ENCODE data around the gene NUDT17. TPM values are rescaled to one million over a fixed set of nuclear protein-coding genes. Genes with fewer than 3 reads are reported as not detected.
"Not testable (repeated sequence)": the region's sequence is repeated elsewhere in the genome, so short reads cannot be mapped to it uniquely, and the experiment has no call there.

Gene NUDT17
- total RNA-seq, 6 experiments from 2014 or later = 0.51 to 2.2 (median 1.0) TPM

DNA sequence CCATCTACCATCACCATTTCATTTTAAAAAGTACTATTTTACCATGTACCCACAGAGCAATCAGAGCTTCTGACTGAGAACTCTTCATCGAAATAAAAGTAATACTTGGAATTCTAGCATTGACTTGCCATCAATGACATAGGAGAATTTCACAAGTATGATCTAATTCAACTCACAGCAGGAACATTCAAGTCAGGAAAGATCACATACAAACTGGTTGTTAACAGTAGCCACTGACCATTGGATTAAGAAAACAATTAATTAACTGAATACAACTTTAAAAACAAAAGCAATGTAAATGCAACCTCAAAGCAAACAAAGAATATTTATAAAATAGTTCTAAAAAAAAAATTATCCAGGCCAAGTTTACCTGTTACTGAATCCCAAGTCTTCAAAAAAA is 40.4 kb upstream of the NUDT17 start:
- TF ChIP-seq, protein P1, sequence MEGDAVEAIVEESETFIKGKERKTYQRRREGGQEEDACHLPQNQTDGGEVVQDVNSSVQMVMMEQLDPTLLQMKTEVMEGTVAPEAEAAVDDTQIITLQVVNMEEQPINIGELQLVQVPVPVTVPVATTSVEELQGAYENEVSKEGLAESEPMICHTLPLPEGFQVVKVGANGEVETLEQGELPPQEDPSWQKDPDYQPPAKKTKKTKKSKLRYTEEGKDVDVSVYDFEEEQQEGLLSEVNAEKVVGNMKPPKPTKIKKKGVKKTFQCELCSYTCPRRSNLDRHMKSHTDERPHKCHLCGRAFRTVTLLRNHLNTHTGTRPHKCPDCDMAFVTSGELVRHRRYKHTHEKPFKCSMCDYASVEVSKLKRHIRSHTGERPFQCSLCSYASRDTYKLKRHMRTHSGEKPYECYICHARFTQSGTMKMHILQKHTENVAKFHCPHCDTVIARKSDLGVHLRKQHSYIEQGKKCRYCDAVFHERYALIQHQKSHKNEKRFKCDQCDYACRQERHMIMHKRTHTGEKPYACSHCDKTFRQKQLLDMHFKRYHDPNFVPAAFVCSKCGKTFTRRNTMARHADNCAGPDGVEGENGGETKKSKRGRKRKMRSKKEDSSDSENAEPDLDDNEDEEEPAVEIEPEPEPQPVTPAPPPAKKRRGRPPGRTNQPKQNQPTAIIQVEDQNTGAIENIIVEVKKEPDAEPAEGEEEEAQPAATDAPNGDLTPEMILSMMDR (IDR thresholded peaks at IDR 0.05) = no peak
- no peak for TF ChIP-seq POLR2A (IDR thresholded peaks at IDR 0.05)
- ATAC-seq (no peak), DNase-seq (no peak)
- 100% methylated on average over 1 of the region's 1 CpG for WGBS (ENCODE audit: insufficient coverage, low coverage, low lambda C conversion rate, missing lambda C conversion rate)
- intact Hi-C loops (cut with DNase I) = no loop called here
- Histone ChIP-seq H3K9me3 (no peaks in the 10 kb centered on the region), H3K36me3 (no peaks in the 10 kb centered on the region), H3K4me3 (no peak overlapping the region), H3K4me1 (no peaks in the 10 kb centered on the region), H3K27ac (no peak overlapping the region), H3K27me3 (no peaks in the 10 kb centered on the region)

DNA sequence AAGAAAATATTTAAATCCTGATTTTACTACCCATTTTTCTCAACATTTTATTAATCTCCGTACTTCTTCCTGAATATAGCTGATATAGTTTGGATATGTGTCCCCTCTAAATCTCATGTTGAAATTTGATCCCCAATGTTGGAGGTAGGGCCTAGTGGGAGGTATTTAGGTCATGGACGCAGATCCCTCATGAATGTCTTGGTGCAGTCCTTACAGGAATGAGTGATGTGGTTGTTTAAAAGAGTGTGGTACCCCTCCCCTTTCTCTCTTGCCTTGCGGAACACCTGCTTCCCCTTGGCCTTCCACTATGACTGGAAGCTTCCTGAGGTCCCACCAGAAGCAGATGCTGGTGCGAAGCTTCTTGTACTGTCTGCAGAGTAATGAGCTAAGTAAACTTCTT is 39.0 kb upstream of the NUDT17 start:
- intact Hi-C loops (cut with DNase I) = no loop called here
- ATAC-seq = no peak

DNA sequence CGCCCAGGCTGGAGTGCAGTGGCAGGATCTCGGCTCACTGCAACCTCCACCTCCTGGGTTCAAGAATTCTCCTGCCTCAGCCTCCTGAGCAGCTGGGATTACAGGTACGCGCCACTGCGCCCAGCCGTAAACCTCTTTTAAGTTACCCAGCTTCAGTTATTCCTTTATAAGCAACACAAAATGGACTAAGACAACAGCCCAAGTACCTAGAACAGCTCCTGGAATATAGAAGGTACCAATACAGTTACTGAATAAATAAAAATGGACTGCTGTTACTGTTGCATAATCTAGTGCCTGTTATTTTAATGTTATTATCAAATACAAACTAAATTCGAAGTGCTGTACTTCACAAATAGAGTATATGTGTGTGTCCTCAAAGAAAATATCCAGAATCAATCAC is 38.6 kb upstream of the NUDT17 start:
- no peaks in the 10 kb centered on the region for H3K27me3 ChIP-seq
- no peaks in the 10 kb centered on the region for H3K4me1 ChIP-seq
- no peak overlapping the region for H3K4me3 ChIP-seq
- no peaks in the 10 kb centered on the region for H3K36me3 ChIP-seq
- intact Hi-C loops (cut with DNase I) = no loop called here
- H3K9me3 ChIP-seq = no peaks in the 10 kb centered on the region
- DNase-seq = no peak
- WGBS (ENCODE audit: insufficient coverage, low coverage, low lambda C conversion rate, missing lambda C conversion rate) = 82% methylated on average over 7 of the region's 7 CpGs
- TF ChIP-seq, protein P1 (IDR thresholded peaks at IDR 0.05) = no peak
- no peak for TF ChIP-seq POLR2A (IDR thresholded peaks at IDR 0.05)
- ATAC-seq = no peak
- H3K27ac ChIP-seq = no peak overlapping the region

More for the DNA sequence above, 39.0 kb upstream of the NUDT17 start:
- TF ChIP-seq, protein P1 (IDR thresholded peaks at IDR 0.05) = no peak
- no peak for TF ChIP-seq POLR2A (IDR thresholded peaks at IDR 0.05)
- Histone ChIP-seq H3K4me1 (no peaks in the 10 kb centered on the region), H3K36me3 (no peaks in the 10 kb centered on the region), H3K27me3 (no peaks in the 10 kb centered on the region), H3K4me3 (no peak overlapping the region), H3K27ac (no peak overlapping the region), H3K9me3 (no peaks in the 10 kb centered on the region)
- 94% methylated on average over 3 of the region's 4 CpGs for WGBS (ENCODE audit: insufficient coverage, low coverage, low lambda C conversion rate, missing lambda C conversion rate)
- DNase-seq = no peak

DNA sequence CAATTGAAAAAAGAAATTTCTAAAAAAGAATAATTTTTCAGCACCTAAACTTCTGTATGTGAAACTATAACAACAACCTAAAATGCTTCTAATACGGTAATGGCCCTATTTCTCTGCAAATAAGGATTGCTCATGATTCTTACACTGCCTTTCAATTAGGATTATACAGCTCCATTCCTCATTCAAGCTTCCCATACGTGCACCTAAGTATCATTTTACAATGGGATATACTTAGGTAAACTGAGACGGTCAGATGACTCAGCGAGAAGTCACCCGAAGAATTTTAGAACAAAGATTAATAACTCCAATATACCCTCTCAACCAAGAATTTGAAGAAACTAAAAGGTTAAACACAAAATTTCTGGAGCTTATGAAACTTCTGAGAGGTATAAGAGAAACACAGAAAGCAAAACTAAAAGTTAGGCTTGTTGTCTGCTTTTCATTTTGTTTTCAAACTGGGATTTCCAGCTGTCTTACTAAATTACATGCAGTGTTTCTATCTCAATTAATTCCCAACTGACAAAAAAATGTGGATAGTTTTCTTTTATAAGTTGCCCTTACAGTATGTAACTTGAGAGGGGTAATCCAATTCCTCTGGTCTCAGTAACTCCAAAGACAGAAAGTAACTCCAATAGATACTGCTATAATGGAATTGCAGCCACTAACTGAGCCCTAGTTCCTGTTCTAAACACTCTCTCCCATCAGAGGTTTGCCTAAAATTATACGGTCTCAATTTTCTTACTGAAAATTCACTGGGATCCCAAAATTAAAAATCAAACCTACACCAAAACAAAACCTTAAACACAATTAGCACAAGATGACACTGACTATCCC is 32.2 kb upstream of the NUDT17 start:
- DNase-seq; H3K27me3 ChIP-seq; H3K27ac ChIP-seq; ATAC-seq; H3K36me3 ChIP-seq; intact Hi-C loops (cut with DNase I); H3K4me3 ChIP-seq; H3K4me1 ChIP-seq; H3K9me3 ChIP-seq: not testable (repeated sequence)
- 71% methylated on average over 6 of the region's 6 CpGs for WGBS (ENCODE audit: insufficient coverage, low coverage, low lambda C conversion rate, missing lambda C conversion rate)

DNA sequence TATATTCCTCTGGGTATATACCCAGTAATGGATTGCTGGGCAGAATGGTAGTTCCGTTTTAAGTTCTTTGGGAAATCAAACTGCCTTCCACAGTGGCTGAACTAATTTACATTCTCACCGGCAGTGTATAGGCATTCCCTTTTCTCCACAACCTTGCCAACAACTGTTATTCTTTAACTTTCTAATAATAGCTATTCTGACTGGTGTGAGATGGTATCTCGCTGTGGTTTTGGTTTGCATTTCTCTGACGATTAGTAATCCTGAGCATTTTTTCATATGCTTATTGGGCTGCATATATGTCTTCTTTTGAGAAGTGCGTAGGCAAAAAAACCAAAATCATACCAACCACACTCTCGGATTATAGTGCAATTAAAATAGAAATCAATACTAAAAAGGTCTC is 27.3 kb upstream of the NUDT17 start:
- H3K9me3 ChIP-seq; H3K4me3 ChIP-seq; ATAC-seq; H3K27ac ChIP-seq; H3K27me3 ChIP-seq; DNase-seq; H3K36me3 ChIP-seq; H3K4me1 ChIP-seq; intact Hi-C loops (cut with DNase I): not testable (repeated sequence)
- 40% methylated on average over 1 of the region's 6 CpGs for WGBS (ENCODE audit: insufficient coverage, low coverage, low lambda C conversion rate, missing lambda C conversion rate)

DNA sequence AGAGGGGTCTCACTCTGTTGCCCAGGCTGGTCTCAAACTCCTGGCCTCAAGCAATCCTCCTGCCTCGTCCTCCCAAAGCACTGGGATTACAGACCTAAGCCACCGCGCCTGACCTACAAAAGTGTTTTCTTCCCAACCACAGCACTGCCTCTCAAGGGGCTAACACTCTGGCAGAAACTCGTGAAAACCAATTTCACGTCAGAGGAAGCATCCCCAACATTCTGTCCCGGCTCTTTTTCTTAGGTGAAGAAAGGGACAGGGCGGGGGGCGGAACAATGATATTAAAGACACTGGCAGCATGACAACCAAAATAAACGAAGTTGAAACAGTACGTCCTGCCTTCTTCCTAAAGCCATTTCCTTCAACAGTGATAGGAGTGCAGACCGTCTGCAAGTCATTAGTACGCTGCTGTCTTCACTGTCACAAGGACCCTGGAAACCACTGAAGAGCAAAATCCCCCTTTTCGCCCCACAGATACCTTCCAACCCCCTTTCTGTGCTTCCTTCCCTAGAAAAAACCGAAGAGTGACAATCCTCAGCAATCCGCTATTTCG is 22.6 kb upstream of the NUDT17 start:
- peaks cover 0 to 11% (median 5%) of the 10 kb centered on the region in 4 donors for H3K4me1 ChIP-seq
- H3K27me3 ChIP-seq; H3K9me3 ChIP-seq; H3K27ac ChIP-seq; H3K4me3 ChIP-seq; DNase-seq; intact Hi-C loops (cut with DNase I): not testable (repeated sequence)
- ATAC-seq = peak in 1 of 4 donors; percentile 16
- peaks cover 0 to 23% (median 8%) of the 10 kb centered on the region in 4 donors for H3K36me3 ChIP-seq
- WGBS (ENCODE audit: insufficient coverage, low coverage, low lambda C conversion rate, missing lambda C conversion rate) = no CpG with 5 or more reads among the region's 16 CpGs
